Liver (tissue), 9 donors: ENCODE results near the gene PTPMT1. TPM values are rescaled to one million over a fixed set of nuclear protein-coding genes. Genes with fewer than 3 reads are reported as not detected.
"Not testable (repeated sequence)": the region's sequence is repeated elsewhere in the genome, so short reads cannot be mapped to it uniquely, and the experiment has no call there.

Experiments
- DNase-seq: peaks from one replicate; pipeline ENCODE4 v3.0.0-alpha.2; 2017; ENCODE audit warnings: low spot score
- H3K27ac ChIP-seq, 2 donors: one replicate each; pipeline ENCODE4 v1.7.0; 2013; ENCODE audit warnings: inconsistent platforms in 2 of 2, low read length in 2 of 2, control low read depth in 1 of 2, low read depth in 1 of 2, mild to moderate bottlenecking in 1 of 2
- H3K27me3 ChIP-seq, 4 donors: one replicate each; pipeline versions ENCODE4 v1.6.1 to v1.7.0; 2013; ENCODE audit warnings: low read length in 3 of 4, inconsistent platforms in 1 of 4, mild to moderate bottlenecking in 1 of 4, moderate library complexity in 1 of 4; ENCODE audit not compliant: control insufficient read depth in 4 of 4, insufficient read depth in 4 of 4
- H3K36me3 ChIP-seq, 4 donors: one replicate each; pipeline versions ENCODE4 v1.6.1 to v1.7.0; 2013; ENCODE audit warnings: low read length in 3 of 4, mild to moderate bottlenecking in 3 of 4, low read depth in 1 of 4, moderate library complexity in 1 of 4; ENCODE audit not compliant: control insufficient read depth in 4 of 4, insufficient read depth in 3 of 4
- H3K4me1 ChIP-seq, 4 donors: one replicate each; pipeline versions ENCODE4 v1.6.1 to v1.7.0; 2013; ENCODE audit warnings: low read length in 3 of 4, mild to moderate bottlenecking in 3 of 4, moderate library complexity in 1 of 4; ENCODE audit not compliant: control insufficient read depth in 4 of 4, insufficient read depth in 4 of 4
- H3K4me3 ChIP-seq, 3 donors: one replicate each; pipeline versions ENCODE4 v1.6.1 to v1.7.0; 2013; ENCODE audit warnings: low read length in 3 of 3, control low read depth in 1 of 3, low read depth in 1 of 3, mild to moderate bottlenecking in 1 of 3
- H3K9ac ChIP-seq, 2 donors: one replicate each; pipeline ENCODE4 v1.7.0; 2013; ENCODE audit warnings: low read length in 2 of 2, mild to moderate bottlenecking in 2 of 2, moderate library complexity in 2 of 2, control low read depth in 1 of 2, low read depth in 1 of 2
- H3K9me3 ChIP-seq, 4 donors: one replicate each; pipeline versions ENCODE4 v1.6.1 to v1.7.0; 2013; ENCODE audit warnings: low read length in 3 of 4; ENCODE audit not compliant: control insufficient read depth in 4 of 4
- ATF3 ChIP-seq: IDR thresholded peaks from 2 replicates; pipeline ENCODE4 v1.6.1; 2016; ENCODE audit warnings: antibody characterized with exemption
- CTCF ChIP-seq: fragments of 150-350 bp; IDR thresholded peaks from 2 replicates; pipeline ENCODE4 v1.5.1; 2017; ENCODE audit warnings: improper control_type of control experiment, low read depth, low read length; ENCODE audit not compliant: missing input control
- EGR1 ChIP-seq, 2 donors: IDR thresholded peaks; 2 replicates each; pipeline ENCODE4 v1.6.1; 2016 to 2018; ENCODE audit warnings: antibody characterized with exemption in 2 of 2, low read depth in 2 of 2
- FOXA1 ChIP-seq: IDR thresholded peaks from 2 replicates; pipeline ENCODE4 v1.6.1; 2016; ENCODE audit warnings: antibody characterized with exemption
- FOXA2 ChIP-seq: IDR thresholded peaks from 2 replicates; pipeline ENCODE4 v1.6.1; 2016; ENCODE audit warnings: antibody characterized with exemption
- GABPA ChIP-seq, 2 donors: IDR thresholded peaks in 1 of 2; conservative IDR thresholded peaks in 1 of 2; 2 replicates each; pipeline ENCODE4 v1.6.1; 2016; ENCODE audit warnings: antibody characterized with exemption in 2 of 2, mild to moderate bottlenecking in 1 of 2, moderate library complexity in 1 of 2
- HNF4A ChIP-seq, 2 donors: conservative IDR thresholded peaks; 2 replicates each; pipeline ENCODE4 v1.6.1; 2016; ENCODE audit warnings: antibody characterized with exemption in 2 of 2, mild to moderate bottlenecking in 2 of 2
- HNF4G ChIP-seq: IDR thresholded peaks from 2 replicates; pipeline ENCODE4 v1.6.1; 2016; ENCODE audit warnings: antibody characterized with exemption
- JUND ChIP-seq, 2 donors: IDR thresholded peaks; 2 replicates each; pipeline ENCODE4 v1.6.1; 2016; ENCODE audit warnings: antibody characterized with exemption in 2 of 2
- MAX ChIP-seq: IDR thresholded peaks from 2 replicates; pipeline ENCODE4 v1.6.1; 2016; ENCODE audit warnings: antibody characterized with exemption
- RAD21 ChIP-seq, 2 donors: IDR thresholded peaks; 2 replicates each; pipeline ENCODE4 v1.6.1; 2016; ENCODE audit warnings: antibody characterized with exemption in 2 of 2, mild to moderate bottlenecking in 2 of 2
- REST ChIP-seq: IDR thresholded peaks from 2 replicates; pipeline ENCODE4 v1.6.1; 2016; ENCODE audit warnings: antibody characterized with exemption, mild to moderate bottlenecking
- RXRA ChIP-seq, 2 donors: IDR thresholded peaks; 2 replicates each; pipeline ENCODE4 v1.6.1; 2017 to 2018; ENCODE audit warnings: antibody characterized with exemption in 2 of 2, mild to moderate bottlenecking in 1 of 2
- SP1 ChIP-seq: IDR thresholded peaks from 2 replicates; pipeline ENCODE4 v1.6.1; 2018; ENCODE audit warnings: antibody characterized with exemption, mild to moderate bottlenecking
- TAF1 ChIP-seq: conservative IDR thresholded peaks from 2 replicates; pipeline ENCODE4 v1.6.1; 2016; ENCODE audit warnings: antibody characterized with exemption, mild to moderate bottlenecking
- YY1 ChIP-seq: IDR thresholded peaks from 2 replicates; pipeline ENCODE4 v1.6.1; 2016; ENCODE audit warnings: antibody characterized with exemption, mild to moderate bottlenecking
- ZBTB33 ChIP-seq: IDR thresholded peaks from 2 replicates; pipeline ENCODE4 v1.6.1; 2016; ENCODE audit warnings: antibody characterized with exemption
- WGBS: extraction: QIAGEN DNeasy Blood & Tissue Kit; methylation state at CpG from one replicate; pipeline ENCODE4 v1.1.7; 2013; 5-methylcytosine and 5-hydroxymethylcytosine counted together
- polyA plus RNA-seq, 2 donors: library from polyadenylated mRNA; stranded (reverse) in 1 of 2; unstranded in 1 of 2; fragments of 200-250 nt in 1 of 2; fragments of >200 nt in 1 of 2; fragmentation: Nextera tagmentation in 1 of 2; extraction: Ambion mirVana in 1 of 2; gene quantifications; one replicate each; pipeline versions ENCODE4 v1.2.1 to v1.2.3, GENCODE V29; 2013 to 2015
- total RNA-seq, 2 donors: library from RNA; depleted of rRNA; stranded (reverse); fragments of >200 nt; gene quantifications; one replicate each; pipeline ENCODE4 v1.2.3, GENCODE V29; 2014
- donor health status: healthy.
- donor health status: healthy.
- donor health status: healthy.
- donor health status: healthy.
- donor health status: healthy.

The PTPMT1 gene
- total and polyA plus RNA-seq, 4 donors = 28.7 to 40.4 (median 33.5) TPM

- Histone ChIP-seq H3K36me3 (no peaks in the 10 kb centered on the region), H3K27ac (peak overlapping the region; percentile 93 to 96), H3K9ac (peak overlapping the region in 1 of 2 donors; percentile 81), H3K4me1 (peaks cover 14 to 26% (median 24%) of the 10 kb centered on the region in 4 donors), H3K27me3 (no peaks in the 10 kb centered on the region), H3K4me3 (peak overlapping the region; percentile 21 to 96 (median 85)), H3K9me3 (no peaks in the 10 kb centered on the region)
- 26% methylated on average over 9 of the region's 9 CpGs for WGBS
- DNase-seq = no peak
- TF ChIP-seq MAX = no peak
- no peak for TF ChIP-seq FOXA1
- no peak for TF ChIP-seq CTCF
- TF ChIP-seq HNF4G = no peak
- no peak for TF ChIP-seq ATF3
- no peak for TF ChIP-seq TAF1
- TF ChIP-seq JUND (IDR thresholded peaks at IDR 0.05) = no peak
- no peak for TF ChIP-seq HNF4A (conservative IDR thresholded peaks at IDR 0.05)
- no peak for TF ChIP-seq FOXA2
Observed at GRCh38 chr11:47553406-47553743, 12.0 kb upstream of the PTPMT1 start.

- H3K4me1 ChIP-seq, H3K9me3 ChIP-seq, H3K9ac ChIP-seq, H3K4me3 ChIP-seq, H3K36me3 ChIP-seq, DNase-seq, H3K27ac ChIP-seq, H3K27me3 ChIP-seq: not testable (repeated sequence)
- peak in 1 of 2 donors; percentile 7 for TF ChIP-seq RXRA (IDR thresholded peaks at IDR 0.05)
- 56% methylated on average over 12 of the region's 12 CpGs for WGBS
Observed at GRCh38 chr11:47557004-47557403, 8.4 kb upstream of the PTPMT1 start.

- DNase-seq = no peak
- WGBS = 98% methylated on average over 1 of the region's 1 CpG
- Histone ChIP-seq H3K9me3 (no peaks in the 10 kb centered on the region), H3K27ac (no peak overlapping the region), H3K4me1 (no peaks in the 10 kb centered on the region), H3K4me3 (no peak overlapping the region), H3K9ac (no peak overlapping the region), H3K36me3 (no peaks in the 10 kb centered on the region), H3K27me3 (no peaks in the 10 kb centered on the region)
- TF ChIP-seq RAD21 (IDR thresholded peaks at IDR 0.05) (no peak), HNF4A (conservative IDR thresholded peaks at IDR 0.05) (no peak), TAF1 (no peak), ATF3 (no peak), FOXA1 (no peak), REST (no peak), SP1 (no peak), YY1 (no peak), EGR1 (IDR thresholded peaks at IDR 0.05; ENCODE audit: low read depth in 2 of 2) (no peak), GABPA (IDR thresholded peaks at IDR 0.05 in 1 of 2, conservative IDR thresholded peaks at IDR 0.05 in 1 of 2) (no peak), MAX (no peak), JUND (IDR thresholded peaks at IDR 0.05) (no peak), HNF4G (no peak), FOXA2 (no peak), CTCF (no peak), ZBTB33 (no peak)
Observed at GRCh38 chr11:47558695-47559094, 6.7 kb upstream of the PTPMT1 start.
